HepG2 (cell line): Measurements from ENCODE around the gene NRN1L. TPM values are rescaled to one million over a fixed set of nuclear protein-coding genes. Genes with fewer than 3 reads are reported as not detected.

Source experiments
- AGO2 ChIP-seq: fragments of 200-400 bp; formaldehyde crosslinking; optimal IDR thresholded peaks from 2 replicates; pipeline ENCODE3; 2017; ENCODE audit warnings: mild to moderate bottlenecking, low read depth, low read length, moderate library complexity
- HNF4G ChIP-seq, 2 experiments: sonication (generic) in 1 of 2; formaldehyde crosslinking in 1 of 2; IDR thresholded peaks; 2 replicates each; pipeline versions ENCODE4 v1.4.0 to v1.6.1; 2011 to 2020; ENCODE audit warnings: borderline replicate concordance in 2 of 2, low read depth in 2 of 2, mild to moderate bottlenecking in 2 of 2, low read length in 1 of 2, missing genetic modification reagents in 1 of 2, moderate library complexity in 1 of 2
- MIXL1 ChIP-seq: IDR thresholded peaks from 2 replicates; pipeline ENCODE4 v1.6.1; 2016
- SIN3B ChIP-seq: fragments of 150-350 bp; IDR thresholded peaks from 2 replicates; pipeline ENCODE4 v1.6.1; 2014; ENCODE audit warnings: low read length
- SUZ12 ChIP-seq: fragments of 150-350 bp; IDR thresholded peaks from 2 replicates; pipeline ENCODE4 v1.6.1; 2014; ENCODE audit warnings: low read depth, low read length
- YY1 ChIP-seq: IDR thresholded peaks from 2 replicates; pipeline ENCODE4 v1.6.1; 2011; ENCODE audit warnings: low read length, low read depth, moderate library complexity, mild to moderate bottlenecking; ENCODE audit not compliant: insufficient read depth, insufficient replicate concordance
- ZBTB38 ChIP-seq: sonication (generic); formaldehyde crosslinking; IDR thresholded peaks from 2 replicates; pipeline ENCODE4 v1.5.1; 2020; ENCODE audit warnings: mild to moderate bottlenecking, missing genetic modification reagents
- ZNF274 ChIP-seq: sonication (generic); formaldehyde crosslinking; IDR thresholded peaks from 2 replicates; pipeline ENCODE4 v1.5.1; 2020; ENCODE audit warnings: mild to moderate bottlenecking, missing genetic modification reagents
- ZNF329 ChIP-seq: sonication (generic); formaldehyde crosslinking; IDR thresholded peaks from 2 replicates; pipeline ENCODE4 v1.9.0; 2021; ENCODE audit warnings: low read depth, mild to moderate bottlenecking, missing genetic modification reagents
- polyA plus RNA-seq, 8 experiments: library from polyadenylated mRNA; depleted of rRNA in 3 of 8; stranded (reverse) in 7 of 8; unstranded in 1 of 8; fragments of >200 nt; fragmentation: Illumina TruSeq in 4 of 8; extraction: Trizol in 4 of 8; gene quantifications; 2 replicates each; pipeline versions ENCODE4 v1.2.1 to v1.2.3, GENCODE V29; 2011 to 2016; ENCODE audit warnings: low read depth in 4 of 8, missing spikeins in 1 of 8, mixed read lengths in 1 of 8; ENCODE audit not compliant: insufficient read depth in 1 of 8
- total RNA-seq, 5 experiments: library from RNA; depleted of rRNA; stranded (reverse); fragments of >200 nt; fragmentation: Illumina TruSeq; extraction: Trizol; gene quantifications; 2 replicates each; pipeline ENCODE4 v1.2.3, GENCODE V29; 2016; ENCODE audit warnings: low read depth in 1 of 5
- TF ChIP-seq, protein P1 (sequence below): sonication (generic); formaldehyde crosslinking; IDR thresholded peaks from 2 replicates; pipeline ENCODE4 v1.5.0; 2020; ENCODE audit warnings: mild to moderate bottlenecking, missing genetic modification reagents, borderline replicate concordance
- TF ChIP-seq, protein P2 (sequence below): sonication (generic); formaldehyde crosslinking; IDR thresholded peaks from 2 replicates; pipeline ENCODE4 v1.4.0; 2020; ENCODE audit warnings: missing genetic modification reagents
- TF ChIP-seq, protein P3 (sequence below): IDR thresholded peaks from 2 replicates; pipeline ENCODE4 v1.6.1; 2016; ENCODE audit warnings: mild to moderate bottlenecking
- TF ChIP-seq, protein P4 (sequence below), 2 experiments: sonication (generic) in 1 of 2; formaldehyde crosslinking in 1 of 2; IDR thresholded peaks; 2 replicates each; pipeline versions ENCODE4 v1.4.0 to v1.6.1; 2018 to 2020; ENCODE audit warnings: missing genetic modification reagents in 2 of 2, borderline replicate concordance in 1 of 2, low read depth in 1 of 2, mild to moderate bottlenecking in 1 of 2, missing biosample characterization in 1 of 2

Gene NRN1L
- total and polyA plus RNA-seq, 2 of the 13 experiments (the other 11 are each of a cell fraction or from before 2014, with no cell fraction given), result 0.53 to 1.2 TPM

DNA sequence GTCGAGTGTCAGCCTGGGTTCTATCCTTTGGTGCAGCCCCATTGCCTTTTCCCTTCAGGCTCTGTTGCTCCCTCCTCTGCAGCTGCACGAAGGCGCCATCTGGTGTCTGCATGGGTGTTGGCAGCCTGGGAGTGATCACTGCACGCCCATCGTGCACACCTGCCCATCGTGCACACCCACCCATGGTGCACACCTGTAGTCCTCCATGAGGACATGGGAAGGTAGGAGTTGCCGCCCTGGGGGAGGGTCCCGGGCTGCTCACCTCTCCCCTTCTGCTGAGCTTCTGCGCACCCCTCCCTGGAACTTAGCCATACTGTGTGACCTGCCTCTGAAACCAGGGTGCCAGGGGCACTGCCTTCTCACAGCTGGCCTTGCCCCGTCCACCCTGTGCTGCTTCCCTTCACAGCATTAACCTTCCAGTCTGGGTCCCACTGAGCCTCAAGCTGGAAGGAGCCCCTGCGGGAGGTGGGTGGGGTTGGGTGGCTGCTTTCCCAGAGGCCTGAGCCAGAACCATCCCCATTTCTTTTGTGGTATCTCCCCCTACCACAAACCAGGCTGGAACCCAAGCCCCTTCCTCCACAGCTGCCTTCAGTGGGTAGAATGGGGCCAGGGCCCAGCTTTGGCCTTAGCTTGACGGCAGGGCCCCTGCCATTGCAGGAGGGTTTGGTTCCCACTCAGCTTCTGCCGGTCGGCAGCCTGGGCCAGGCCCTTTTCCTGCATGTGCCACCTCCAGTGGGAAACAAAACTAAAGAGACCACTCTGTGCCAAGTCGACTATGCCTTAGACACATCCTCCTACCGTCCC lies 44.1 kb downstream of the NRN1L start (continued):
- TF ChIP-seq, protein P1, sequence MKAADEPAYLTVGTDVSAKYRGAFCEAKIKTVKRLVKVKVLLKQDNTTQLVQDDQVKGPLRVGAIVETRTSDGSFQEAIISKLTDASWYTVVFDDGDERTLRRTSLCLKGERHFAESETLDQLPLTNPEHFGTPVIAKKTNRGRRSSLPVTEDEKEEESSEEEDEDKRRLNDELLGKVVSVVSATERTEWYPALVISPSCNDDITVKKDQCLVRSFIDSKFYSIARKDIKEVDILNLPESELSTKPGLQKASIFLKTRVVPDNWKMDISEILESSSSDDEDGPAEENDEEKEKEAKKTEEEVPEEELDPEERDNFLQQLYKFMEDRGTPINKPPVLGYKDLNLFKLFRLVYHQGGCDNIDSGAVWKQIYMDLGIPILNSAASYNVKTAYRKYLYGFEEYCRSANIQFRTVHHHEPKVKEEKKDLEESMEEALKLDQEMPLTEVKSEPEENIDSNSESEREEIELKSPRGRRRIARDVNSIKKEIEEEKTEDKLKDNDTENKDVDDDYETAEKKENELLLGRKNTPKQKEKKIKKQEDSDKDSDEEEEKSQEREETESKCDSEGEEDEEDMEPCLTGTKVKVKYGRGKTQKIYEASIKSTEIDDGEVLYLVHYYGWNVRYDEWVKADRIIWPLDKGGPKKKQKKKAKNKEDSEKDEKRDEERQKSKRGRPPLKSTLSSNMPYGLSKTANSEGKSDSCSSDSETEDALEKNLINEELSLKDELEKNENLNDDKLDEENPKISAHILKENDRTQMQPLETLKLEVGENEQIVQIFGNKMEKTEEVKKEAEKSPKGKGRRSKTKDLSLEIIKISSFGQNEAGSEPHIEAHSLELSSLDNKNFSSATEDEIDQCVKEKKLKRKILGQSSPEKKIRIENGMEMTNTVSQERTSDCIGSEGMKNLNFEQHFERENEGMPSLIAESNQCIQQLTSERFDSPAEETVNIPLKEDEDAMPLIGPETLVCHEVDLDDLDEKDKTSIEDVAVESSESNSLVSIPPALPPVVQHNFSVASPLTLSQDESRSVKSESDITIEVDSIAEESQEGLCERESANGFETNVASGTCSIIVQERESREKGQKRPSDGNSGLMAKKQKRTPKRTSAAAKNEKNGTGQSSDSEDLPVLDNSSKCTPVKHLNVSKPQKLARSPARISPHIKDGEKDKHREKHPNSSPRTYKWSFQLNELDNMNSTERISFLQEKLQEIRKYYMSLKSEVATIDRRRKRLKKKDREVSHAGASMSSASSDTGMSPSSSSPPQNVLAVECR (CRISPR knock-in tag), result peak; percentile 30; the same call in 1 of the 2 replicates
- TF ChIP-seq, protein P2, sequence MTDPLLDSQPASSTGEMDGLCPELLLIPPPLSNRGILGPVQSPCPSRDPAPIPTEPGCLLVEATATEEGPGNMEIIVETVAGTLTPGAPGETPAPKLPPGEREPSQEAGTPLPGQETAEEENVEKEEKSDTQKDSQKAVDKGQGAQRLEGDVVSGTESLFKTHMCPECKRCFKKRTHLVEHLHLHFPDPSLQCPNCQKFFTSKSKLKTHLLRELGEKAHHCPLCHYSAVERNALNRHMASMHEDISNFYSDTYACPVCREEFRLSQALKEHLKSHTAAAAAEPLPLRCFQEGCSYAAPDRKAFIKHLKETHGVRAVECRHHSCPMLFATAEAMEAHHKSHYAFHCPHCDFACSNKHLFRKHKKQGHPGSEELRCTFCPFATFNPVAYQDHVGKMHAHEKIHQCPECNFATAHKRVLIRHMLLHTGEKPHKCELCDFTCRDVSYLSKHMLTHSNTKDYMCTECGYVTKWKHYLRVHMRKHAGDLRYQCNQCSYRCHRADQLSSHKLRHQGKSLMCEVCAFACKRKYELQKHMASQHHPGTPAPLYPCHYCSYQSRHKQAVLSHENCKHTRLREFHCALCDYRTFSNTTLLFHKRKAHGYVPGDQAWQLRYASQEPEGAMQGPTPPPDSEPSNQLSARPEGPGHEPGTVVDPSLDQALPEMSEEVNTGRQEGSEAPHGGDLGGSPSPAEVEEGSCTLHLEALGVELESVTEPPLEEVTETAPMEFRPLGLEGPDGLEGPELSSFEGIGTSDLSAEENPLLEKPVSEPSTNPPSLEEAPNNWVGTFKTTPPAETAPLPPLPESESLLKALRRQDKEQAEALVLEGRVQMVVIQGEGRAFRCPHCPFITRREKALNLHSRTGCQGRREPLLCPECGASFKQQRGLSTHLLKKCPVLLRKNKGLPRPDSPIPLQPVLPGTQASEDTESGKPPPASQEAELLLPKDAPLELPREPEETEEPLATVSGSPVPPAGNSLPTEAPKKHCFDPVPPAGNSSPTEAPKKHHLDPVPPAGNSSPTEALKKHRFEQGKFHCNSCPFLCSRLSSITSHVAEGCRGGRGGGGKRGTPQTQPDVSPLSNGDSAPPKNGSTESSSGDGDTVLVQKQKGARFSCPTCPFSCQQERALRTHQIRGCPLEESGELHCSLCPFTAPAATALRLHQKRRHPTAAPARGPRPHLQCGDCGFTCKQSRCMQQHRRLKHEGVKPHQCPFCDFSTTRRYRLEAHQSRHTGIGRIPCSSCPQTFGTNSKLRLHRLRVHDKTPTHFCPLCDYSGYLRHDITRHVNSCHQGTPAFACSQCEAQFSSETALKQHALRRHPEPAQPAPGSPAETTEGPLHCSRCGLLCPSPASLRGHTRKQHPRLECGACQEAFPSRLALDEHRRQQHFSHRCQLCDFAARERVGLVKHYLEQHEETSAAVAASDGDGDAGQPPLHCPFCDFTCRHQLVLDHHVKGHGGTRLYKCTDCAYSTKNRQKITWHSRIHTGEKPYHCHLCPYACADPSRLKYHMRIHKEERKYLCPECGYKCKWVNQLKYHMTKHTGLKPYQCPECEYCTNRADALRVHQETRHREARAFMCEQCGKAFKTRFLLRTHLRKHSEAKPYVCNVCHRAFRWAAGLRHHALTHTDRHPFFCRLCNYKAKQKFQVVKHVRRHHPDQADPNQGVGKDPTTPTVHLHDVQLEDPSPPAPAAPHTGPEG (CRISPR knock-in tag), result no peak
- TF ChIP-seq ZBTB38 (peak; percentile 40; the same call in 1 of the 2 replicates), ZNF274 (CRISPR knock-in tag) (peak; percentile 74; the same call in 1 of the 2 replicates), SIN3B (peak; percentile 37; the same call in 1 of the 2 replicates), HNF4G (IDR thresholded peaks at IDR 0.05; ENCODE audit: borderline replicate concordance, low read depth, low read length) (no peak), HNF4G (CRISPR knock-in tag; IDR thresholded peaks at IDR 0.05; ENCODE audit: borderline replicate concordance, low read depth) (peak; percentile 32; the same call in 1 of the 2 replicates), SUZ12 (0 out of 2 replicates have a peak, but pooled peaks have one; percentile 12), YY1 (peak; percentile 24), AGO2 (peak; percentile 89), MIXL1 (CRISPR knock-in tag) (peak; percentile 47; the same call in 1 of the 2 replicates), ZNF329 (CRISPR knock-in tag) (no peak)
- TF ChIP-seq, protein P3, sequence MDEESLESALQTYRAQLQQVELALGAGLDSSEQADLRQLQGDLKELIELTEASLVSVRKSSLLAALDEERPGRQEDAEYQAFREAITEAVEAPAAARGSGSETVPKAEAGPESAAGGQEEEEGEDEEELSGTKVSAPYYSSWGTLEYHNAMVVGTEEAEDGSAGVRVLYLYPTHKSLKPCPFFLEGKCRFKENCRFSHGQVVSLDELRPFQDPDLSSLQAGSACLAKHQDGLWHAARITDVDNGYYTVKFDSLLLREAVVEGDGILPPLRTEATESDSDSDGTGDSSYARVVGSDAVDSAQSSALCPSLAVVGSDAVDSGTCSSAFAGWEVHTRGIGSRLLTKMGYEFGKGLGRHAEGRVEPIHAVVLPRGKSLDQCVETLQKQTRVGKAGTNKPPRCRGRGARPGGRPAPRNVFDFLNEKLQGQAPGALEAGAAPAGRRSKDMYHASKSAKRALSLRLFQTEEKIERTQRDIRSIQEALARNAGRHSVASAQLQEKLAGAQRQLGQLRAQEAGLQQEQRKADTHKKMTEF (CRISPR knock-in tag), result 0 out of 2 replicates have a peak, but pooled peaks have one; percentile 25
- TF ChIP-seq, protein P4, sequence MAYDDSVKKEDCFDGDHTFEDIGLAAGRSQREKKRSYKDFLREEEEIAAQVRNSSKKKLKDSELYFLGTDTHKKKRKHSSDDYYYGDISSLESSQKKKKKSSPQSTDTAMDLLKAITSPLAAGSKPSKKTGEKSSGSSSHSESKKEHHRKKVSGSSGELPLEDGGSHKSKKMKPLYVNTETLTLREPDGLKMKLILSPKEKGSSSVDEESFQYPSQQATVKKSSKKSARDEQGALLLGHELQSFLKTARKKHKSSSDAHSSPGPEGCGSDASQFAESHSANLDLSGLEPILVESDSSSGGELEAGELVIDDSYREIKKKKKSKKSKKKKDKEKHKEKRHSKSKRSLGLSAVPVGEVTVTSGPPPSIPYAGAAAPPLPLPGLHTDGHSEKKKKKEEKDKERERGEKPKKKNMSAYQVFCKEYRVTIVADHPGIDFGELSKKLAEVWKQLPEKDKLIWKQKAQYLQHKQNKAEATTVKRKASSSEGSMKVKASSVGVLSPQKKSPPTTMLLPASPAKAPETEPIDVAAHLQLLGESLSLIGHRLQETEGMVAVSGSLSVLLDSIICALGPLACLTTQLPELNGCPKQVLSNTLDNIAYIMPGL (CRISPR knock-in tag; IDR thresholded peaks at IDR 0.05; ENCODE audit: borderline replicate concordance in 1 of 2, low read depth in 1 of 2), result peak; percentile 60; a peak in 3 of 4 replicates
